Endometrial microvascular endothelial cells (primary cell): ENCODE data around the gene RFNG. TPM values are rescaled to one million over a fixed set of nuclear protein-coding genes. Genes with fewer than 3 reads are reported as not detected.

ENCODE experiments used
- in situ Hi-C: cut with HindIII; loops from 2 replicates; pipeline ENCODE4 v1.10.0; 2017; ENCODE audit warnings: low sequenced_read_pairs, low pct_unique_long_range_greater_than_20kb; ENCODE audit errors: inconsistent ontology term
- total RNA-seq: library from RNA; depleted of rRNA; stranded (reverse); fragments of >200 nt; gene quantifications from one replicate; pipeline ENCODE4 v1.2.3, GENCODE V29; 2015; ENCODE audit errors: inconsistent ontology term

Gene RFNG
- total RNA-seq, 1 donor from 2014 or later = 36.0 TPM

- in situ Hi-C loops = no loop called here
Measured at GRCh38 chr17:82008941-82009405, 42.6 kb downstream of the RFNG start.

- in situ Hi-C loops = no loop called here
Measured at GRCh38 chr17:82008258-82008940, 43.2 kb downstream of the RFNG start.

GRCh38 chr17:82007495-82008257 lies 43.9 kb downstream of the RFNG start:
- in situ Hi-C loops = no loop called here

GRCh38 chr17:82007228-82007494 lies 44.5 kb downstream of the RFNG start:
- in situ Hi-C loops = no loop called here

GRCh38 chr17:82006468-82007227 lies 45.0 kb downstream of the RFNG start:
- in situ Hi-C loops = no loop called here

- in situ Hi-C loops = no loop called here
Measured at GRCh38 chr17:82005701-82006348, 45.8 kb downstream of the RFNG start.

- in situ Hi-C loops = no loop called here
Measured at GRCh38 chr17:82004517-82005455, 46.8 kb downstream of the RFNG start.

GRCh38 chr17:82003411-82004381 lies 47.9 kb downstream of the RFNG start:
- in situ Hi-C loops = no loop called here

- in situ Hi-C loops = no loop called here
Measured at GRCh38 chr17:82001571-82002056, 50.0 kb downstream of the RFNG start.

GRCh38 chr17:82000803-82001570 lies 50.6 kb downstream of the RFNG start:
- in situ Hi-C loops = no loop called here

- in situ Hi-C loops = no loop called here
Measured at GRCh38 chr17:81999976-82000802, 51.4 kb downstream of the RFNG start.

GRCh38 chr17:81999587-81999975 lies 52.0 kb downstream of the RFNG start:
- in situ Hi-C loops = no loop called here

GRCh38 chr17:81998691-81999438 lies 52.7 kb downstream of the RFNG start:
- in situ Hi-C loops = no loop called here

- in situ Hi-C loops = no loop called here
Measured at GRCh38 chr17:81998212-81998611, 53.4 kb downstream of the RFNG start.
